ENCODE data around the gene RNF181.

RNF181 gene

GRCh38 chr2:85575739-85576138, 19.8 kb upstream of the RNF181 start:
- DNase-seq (ENCODE audit: low read depth in 1 of 2, low spot score in 1 of 2): no peak
- Histone ChIP-seq H3K4me3 (replicated peaks; ENCODE audit: insufficient read depth, low read length) (no peak overlapping the region), H3K27ac (replicated peaks) (no peak overlapping the region; the same call in 1 of the 2 replicates), H3K27me3 (ENCODE audit: insufficient read depth, poor library complexity, severe bottlenecking) (no peaks in the 10 kb centered on the region)
- TF ChIP-seq, protein P1, sequence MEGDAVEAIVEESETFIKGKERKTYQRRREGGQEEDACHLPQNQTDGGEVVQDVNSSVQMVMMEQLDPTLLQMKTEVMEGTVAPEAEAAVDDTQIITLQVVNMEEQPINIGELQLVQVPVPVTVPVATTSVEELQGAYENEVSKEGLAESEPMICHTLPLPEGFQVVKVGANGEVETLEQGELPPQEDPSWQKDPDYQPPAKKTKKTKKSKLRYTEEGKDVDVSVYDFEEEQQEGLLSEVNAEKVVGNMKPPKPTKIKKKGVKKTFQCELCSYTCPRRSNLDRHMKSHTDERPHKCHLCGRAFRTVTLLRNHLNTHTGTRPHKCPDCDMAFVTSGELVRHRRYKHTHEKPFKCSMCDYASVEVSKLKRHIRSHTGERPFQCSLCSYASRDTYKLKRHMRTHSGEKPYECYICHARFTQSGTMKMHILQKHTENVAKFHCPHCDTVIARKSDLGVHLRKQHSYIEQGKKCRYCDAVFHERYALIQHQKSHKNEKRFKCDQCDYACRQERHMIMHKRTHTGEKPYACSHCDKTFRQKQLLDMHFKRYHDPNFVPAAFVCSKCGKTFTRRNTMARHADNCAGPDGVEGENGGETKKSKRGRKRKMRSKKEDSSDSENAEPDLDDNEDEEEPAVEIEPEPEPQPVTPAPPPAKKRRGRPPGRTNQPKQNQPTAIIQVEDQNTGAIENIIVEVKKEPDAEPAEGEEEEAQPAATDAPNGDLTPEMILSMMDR (IDR thresholded peaks at IDR 0.05; ENCODE audit: insufficient read depth, low read length): no peak
- TF ChIP-seq POLR2AphosphoS5 (IDR thresholded peaks at IDR 0.05; ENCODE audit: low read depth) (no peak), GABPA (IDR thresholded peaks at IDR 0.05; ENCODE audit: low read depth) (no peak), SPI1 (IDR thresholded peaks at IDR 0.05; ENCODE audit: borderline replicate concordance, low read depth) (no peak), REST (IDR thresholded peaks at IDR 0.05; ENCODE audit: insufficient replicate concordance, low read depth) (no peak)

DNA sequence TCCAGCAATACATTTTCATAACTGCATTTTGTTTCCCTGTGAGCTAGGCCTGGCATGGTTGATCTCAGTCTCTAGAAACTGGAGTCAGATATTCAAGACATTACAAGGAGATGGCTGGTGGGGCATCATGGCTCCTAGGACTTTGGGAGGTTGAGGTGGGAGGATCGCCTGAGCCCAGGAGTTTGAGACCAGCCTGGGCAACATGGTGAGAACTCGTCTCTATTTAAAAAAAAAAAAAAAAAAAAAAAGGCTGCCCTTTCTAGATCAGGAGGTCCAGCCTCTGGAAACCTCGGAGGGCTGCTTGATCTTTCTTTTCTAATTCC, 18.5 kb upstream of the RNF181 start:
- no peak for TF ChIP-seq GABPA (IDR thresholded peaks at IDR 0.05; ENCODE audit: low read depth)
- TF ChIP-seq SPI1 (IDR thresholded peaks at IDR 0.05; ENCODE audit: borderline replicate concordance, low read depth): no peak
- TF ChIP-seq POLR2AphosphoS5 (IDR thresholded peaks at IDR 0.05; ENCODE audit: low read depth): no peak
- no peak for TF ChIP-seq REST (IDR thresholded peaks at IDR 0.05; ENCODE audit: insufficient replicate concordance, low read depth)
- TF ChIP-seq, protein P1 (IDR thresholded peaks at IDR 0.05; ENCODE audit: insufficient read depth, low read length): no peak
- Histone ChIP-seq H3K27ac (replicated peaks) (peak overlapping the region; percentile 99), H3K27me3 (ENCODE audit: insufficient read depth, poor library complexity, severe bottlenecking) (no peaks in the 10 kb centered on the region), H3K4me3 (replicated peaks; ENCODE audit: insufficient read depth, low read length) (peak overlapping the region; percentile 70)
- no peak for DNase-seq (ENCODE audit: low read depth in 1 of 2, low spot score in 1 of 2)

DNA sequence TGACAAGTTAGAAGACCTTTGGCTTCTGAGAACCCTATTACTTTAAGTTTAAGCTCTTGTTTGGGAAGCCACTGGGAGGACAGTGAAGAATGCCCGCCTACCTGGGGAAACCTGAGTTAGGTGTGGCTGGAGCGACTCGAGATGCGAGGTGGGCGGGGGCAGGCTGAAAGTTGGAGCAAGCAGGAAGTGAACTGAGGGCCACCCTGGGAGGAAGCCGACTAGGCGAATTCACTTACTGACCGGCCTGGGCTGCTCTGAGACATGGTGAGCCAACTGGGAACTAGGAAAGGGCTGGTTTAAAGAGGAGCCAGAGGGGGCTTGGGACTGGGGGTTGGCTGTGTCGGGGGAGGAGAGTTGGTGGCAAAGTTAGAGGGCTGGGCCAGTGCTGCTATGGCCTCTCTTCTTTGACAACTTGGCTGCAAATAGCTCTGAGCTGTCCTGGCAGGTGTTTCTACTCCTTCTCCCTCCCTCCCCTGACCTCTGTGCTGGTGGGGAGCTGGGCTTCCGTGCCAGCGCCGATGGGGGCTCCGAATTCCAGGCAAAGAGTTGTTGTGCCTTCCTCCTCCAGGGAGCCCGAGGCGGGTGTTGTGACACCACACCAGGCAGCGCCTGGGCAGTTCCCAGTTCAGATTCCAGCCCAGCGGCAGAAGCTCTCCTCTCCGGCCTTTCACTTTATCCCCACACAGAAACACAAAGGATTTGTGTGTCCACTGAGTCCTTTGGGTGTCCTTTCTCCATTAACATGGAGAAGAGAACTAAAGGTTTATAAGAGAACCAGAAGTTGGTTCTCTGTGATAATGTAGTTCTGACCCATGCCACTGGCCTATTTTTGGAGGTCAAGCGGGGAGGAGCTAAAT, 17.9 kb upstream of the RNF181 start, which contains the start of gene VAMP8:
Gene VAMP8 (plus strand): TSS at position 201 of the 857 bp plus-strand sequence. CDS start 61 bp downstream, at position 262.
- Histone ChIP-seq H3K27me3 (ENCODE audit: insufficient read depth, poor library complexity, severe bottlenecking) (no peaks in the 10 kb centered on the region), H3K4me3 (replicated peaks; ENCODE audit: insufficient read depth, low read length) (peak within 1 kb of the TSS; percentile 70), H3K27ac (replicated peaks) (peak within 1 kb of the TSS; percentile 99)
- TF ChIP-seq REST (IDR thresholded peaks at IDR 0.05; ENCODE audit: insufficient replicate concordance, low read depth) (peak; percentile 36), SPI1 (IDR thresholded peaks at IDR 0.05; ENCODE audit: borderline replicate concordance, low read depth) (peak; percentile 62; the same call in 1 of the 2 replicates), POLR2AphosphoS5 (IDR thresholded peaks at IDR 0.05; ENCODE audit: low read depth) (peak; percentile 76), GABPA (IDR thresholded peaks at IDR 0.05; ENCODE audit: low read depth) (no peak)
- TF ChIP-seq, protein P1 (IDR thresholded peaks at IDR 0.05; ENCODE audit: insufficient read depth, low read length): no peak
- DNase-seq (ENCODE audit: low read depth in 1 of 2, low spot score in 1 of 2): peak; percentile 86 to 90
